Measurements from ENCODE around the gene ERMARD.

DNA sequence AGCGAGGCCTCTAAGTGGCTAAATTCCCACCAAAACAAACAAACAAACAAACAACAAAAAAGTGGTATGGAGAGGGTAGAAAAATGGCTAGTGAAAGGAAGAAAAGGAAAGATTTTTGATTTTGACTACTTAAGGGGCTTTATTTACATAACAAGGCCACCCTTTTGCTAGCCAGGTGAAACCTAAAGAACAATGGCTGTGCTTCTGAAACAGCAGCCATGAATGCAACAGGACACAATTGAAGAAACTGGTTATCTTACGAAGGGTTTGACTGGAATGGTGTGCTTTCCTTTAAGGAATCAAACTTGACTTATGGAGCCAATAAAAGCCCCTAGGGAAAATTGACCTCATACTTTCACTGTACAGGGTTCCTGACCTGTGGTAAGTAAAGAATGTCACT is 68.9 kb downstream of the ERMARD start:
- TF ChIP-seq, protein P1, sequence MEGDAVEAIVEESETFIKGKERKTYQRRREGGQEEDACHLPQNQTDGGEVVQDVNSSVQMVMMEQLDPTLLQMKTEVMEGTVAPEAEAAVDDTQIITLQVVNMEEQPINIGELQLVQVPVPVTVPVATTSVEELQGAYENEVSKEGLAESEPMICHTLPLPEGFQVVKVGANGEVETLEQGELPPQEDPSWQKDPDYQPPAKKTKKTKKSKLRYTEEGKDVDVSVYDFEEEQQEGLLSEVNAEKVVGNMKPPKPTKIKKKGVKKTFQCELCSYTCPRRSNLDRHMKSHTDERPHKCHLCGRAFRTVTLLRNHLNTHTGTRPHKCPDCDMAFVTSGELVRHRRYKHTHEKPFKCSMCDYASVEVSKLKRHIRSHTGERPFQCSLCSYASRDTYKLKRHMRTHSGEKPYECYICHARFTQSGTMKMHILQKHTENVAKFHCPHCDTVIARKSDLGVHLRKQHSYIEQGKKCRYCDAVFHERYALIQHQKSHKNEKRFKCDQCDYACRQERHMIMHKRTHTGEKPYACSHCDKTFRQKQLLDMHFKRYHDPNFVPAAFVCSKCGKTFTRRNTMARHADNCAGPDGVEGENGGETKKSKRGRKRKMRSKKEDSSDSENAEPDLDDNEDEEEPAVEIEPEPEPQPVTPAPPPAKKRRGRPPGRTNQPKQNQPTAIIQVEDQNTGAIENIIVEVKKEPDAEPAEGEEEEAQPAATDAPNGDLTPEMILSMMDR (IDR thresholded peaks at IDR 0.05; ENCODE audit: low read depth, low read length, poor library complexity, severe bottlenecking) = no peak
- TF ChIP-seq EZH2phosphoT487 (IDR thresholded peaks at IDR 0.05; ENCODE audit: borderline replicate concordance, low read length) = no peak

Measured in DOHH2 (cell line).